Loucy (cell line): ENCODE results near the gene GNA12.

ENCODE experiments used
- EZH2phosphoT487 ChIP-seq: fragments of 200-600 bp; IDR thresholded peaks from 2 replicates; pipeline ENCODE4 v1.6.1; 2018; ENCODE audit warnings: antibody characterized with exemption, mild to moderate bottlenecking, moderate library complexity, borderline replicate concordance
- TF ChIP-seq, protein P1 (sequence below): fragments of 200-600 bp; sonication (generic); conservative IDR thresholded peaks from 2 replicates; pipeline ENCODE4 v1.5.1; 2014; ENCODE audit warnings: mild to moderate bottlenecking, antibody characterized with exemption, low read length

DNA sequence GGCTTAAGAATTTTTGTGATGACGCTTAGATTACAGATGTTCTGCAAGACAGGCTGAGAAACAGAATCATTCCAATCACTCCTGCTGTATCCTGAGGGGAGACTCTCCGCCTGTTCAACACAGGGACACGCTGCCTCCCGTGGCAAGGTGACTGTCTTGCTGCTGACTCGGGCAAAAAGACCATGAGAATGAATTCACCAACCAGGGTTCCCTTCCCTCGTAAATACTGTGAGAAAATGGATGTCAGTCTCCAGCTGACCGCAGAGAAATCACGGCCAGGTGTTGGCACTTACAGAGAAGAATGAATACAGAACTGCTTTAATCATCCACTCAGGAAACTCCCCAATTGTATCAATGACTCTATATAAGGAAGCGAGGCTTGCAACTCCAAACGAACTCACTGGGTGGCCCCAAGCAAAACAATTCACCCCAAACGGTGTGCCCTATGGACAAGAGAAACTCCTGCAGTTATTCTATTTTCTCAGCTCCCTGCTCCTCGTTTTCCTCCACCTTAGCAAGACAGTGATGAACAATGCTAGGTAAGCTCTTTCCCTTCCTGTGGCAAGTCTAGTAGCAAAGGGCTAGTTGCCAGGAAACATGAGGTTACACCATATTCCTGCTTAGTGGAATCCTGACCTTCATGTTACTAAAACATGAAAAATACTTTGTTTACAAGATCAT lies 22.8 kb downstream of the GNA12 start:
- TF ChIP-seq, protein P1, sequence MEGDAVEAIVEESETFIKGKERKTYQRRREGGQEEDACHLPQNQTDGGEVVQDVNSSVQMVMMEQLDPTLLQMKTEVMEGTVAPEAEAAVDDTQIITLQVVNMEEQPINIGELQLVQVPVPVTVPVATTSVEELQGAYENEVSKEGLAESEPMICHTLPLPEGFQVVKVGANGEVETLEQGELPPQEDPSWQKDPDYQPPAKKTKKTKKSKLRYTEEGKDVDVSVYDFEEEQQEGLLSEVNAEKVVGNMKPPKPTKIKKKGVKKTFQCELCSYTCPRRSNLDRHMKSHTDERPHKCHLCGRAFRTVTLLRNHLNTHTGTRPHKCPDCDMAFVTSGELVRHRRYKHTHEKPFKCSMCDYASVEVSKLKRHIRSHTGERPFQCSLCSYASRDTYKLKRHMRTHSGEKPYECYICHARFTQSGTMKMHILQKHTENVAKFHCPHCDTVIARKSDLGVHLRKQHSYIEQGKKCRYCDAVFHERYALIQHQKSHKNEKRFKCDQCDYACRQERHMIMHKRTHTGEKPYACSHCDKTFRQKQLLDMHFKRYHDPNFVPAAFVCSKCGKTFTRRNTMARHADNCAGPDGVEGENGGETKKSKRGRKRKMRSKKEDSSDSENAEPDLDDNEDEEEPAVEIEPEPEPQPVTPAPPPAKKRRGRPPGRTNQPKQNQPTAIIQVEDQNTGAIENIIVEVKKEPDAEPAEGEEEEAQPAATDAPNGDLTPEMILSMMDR: no peak
- TF ChIP-seq EZH2phosphoT487: no peak
